ENCODE data around the gene ZFY. TPM values are rescaled to one million over a fixed set of nuclear protein-coding genes. Genes with fewer than 3 reads are reported as not detected.

ZFY gene
- polyA plus RNA-seq, 1 donor (not counting 4 experiments of a cell fraction or from before 2014, with no cell fraction given), result not detected

DNA sequence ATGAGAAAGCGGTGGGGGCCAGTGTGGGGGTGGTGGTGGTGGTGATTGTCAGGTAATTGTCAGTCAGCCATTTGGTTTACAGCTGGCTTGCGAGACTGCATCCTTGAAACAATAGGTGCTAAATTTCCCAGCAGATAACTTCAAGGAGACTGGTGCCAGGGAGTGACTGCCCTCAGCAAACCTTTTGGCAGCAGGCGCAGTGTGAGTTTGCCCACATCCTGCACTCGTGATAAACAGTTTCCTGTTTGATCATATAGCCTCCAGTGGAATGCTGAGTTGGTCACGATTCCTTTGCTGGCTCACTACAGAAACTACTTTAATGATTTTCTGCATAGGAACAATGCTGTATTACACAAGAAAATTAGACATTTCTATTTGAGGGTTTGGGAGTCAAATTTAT, 47.8 kb upstream of the ZFY start:
- Histone ChIP-seq H4K20me1 (ENCODE audit: control insufficient read depth, extremely low read depth, insufficient read depth, low read length) (no peaks in the 10 kb centered on the region), H3K27ac (ENCODE audit: control insufficient read depth, insufficient read depth, low read length) (no peak overlapping the region), H2AFZ (ENCODE audit: control insufficient read depth, low read length) (no peak overlapping the region), H3K9me3 (ENCODE audit: control insufficient read depth, low read depth, low read length) (no peaks in the 10 kb centered on the region), H3K4me3 (ENCODE audit: control insufficient read depth in 2 of 3, extremely low read depth in 1 of 3, insufficient read depth in 2 of 3, low read depth in 1 of 3, low read length in 3 of 3) (no peak overlapping the region), H3K4me1 (ENCODE audit: control insufficient read depth, extremely low read depth, insufficient read depth, low read length) (no peaks in the 10 kb centered on the region), H3K9me1 (ENCODE audit: control insufficient read depth, extremely low read depth, insufficient read depth, low read length) (no peaks in the 10 kb centered on the region), H3K4me2 (ENCODE audit: control insufficient read depth, extremely low read depth, insufficient read depth, low read depth, low read length) (no peak overlapping the region), H3K36me3 (ENCODE audit: control insufficient read depth in 2 of 2, extremely low read depth in 1 of 2, insufficient read depth in 2 of 2, low read length in 2 of 2) (no peaks in the 10 kb centered on the region), H3K27me3 (ENCODE audit: control insufficient read depth, extremely low read depth, insufficient read depth, low read length) (no peaks in the 10 kb centered on the region), H3K9ac (ENCODE audit: control insufficient read depth, extremely low read depth, insufficient read depth, low read length) (no peak overlapping the region), H3K79me2 (ENCODE audit: control insufficient read depth, insufficient read depth, low read length) (no peaks in the 10 kb centered on the region)
- dilution Hi-C loops (cut with MboI; ENCODE audit: extremely low pct_ligation_motif_present, low sequenced_read_pairs), result no loop called here
- TF ChIP-seq EZH2 (IDR thresholded peaks at IDR 0.05; ENCODE audit: low read length), result no peak
- TF ChIP-seq, protein P1, sequence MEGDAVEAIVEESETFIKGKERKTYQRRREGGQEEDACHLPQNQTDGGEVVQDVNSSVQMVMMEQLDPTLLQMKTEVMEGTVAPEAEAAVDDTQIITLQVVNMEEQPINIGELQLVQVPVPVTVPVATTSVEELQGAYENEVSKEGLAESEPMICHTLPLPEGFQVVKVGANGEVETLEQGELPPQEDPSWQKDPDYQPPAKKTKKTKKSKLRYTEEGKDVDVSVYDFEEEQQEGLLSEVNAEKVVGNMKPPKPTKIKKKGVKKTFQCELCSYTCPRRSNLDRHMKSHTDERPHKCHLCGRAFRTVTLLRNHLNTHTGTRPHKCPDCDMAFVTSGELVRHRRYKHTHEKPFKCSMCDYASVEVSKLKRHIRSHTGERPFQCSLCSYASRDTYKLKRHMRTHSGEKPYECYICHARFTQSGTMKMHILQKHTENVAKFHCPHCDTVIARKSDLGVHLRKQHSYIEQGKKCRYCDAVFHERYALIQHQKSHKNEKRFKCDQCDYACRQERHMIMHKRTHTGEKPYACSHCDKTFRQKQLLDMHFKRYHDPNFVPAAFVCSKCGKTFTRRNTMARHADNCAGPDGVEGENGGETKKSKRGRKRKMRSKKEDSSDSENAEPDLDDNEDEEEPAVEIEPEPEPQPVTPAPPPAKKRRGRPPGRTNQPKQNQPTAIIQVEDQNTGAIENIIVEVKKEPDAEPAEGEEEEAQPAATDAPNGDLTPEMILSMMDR (optimal IDR thresholded peaks at IDR 0.05 in 1 of 3, IDR thresholded peaks at IDR 0.05 in 1 of 3, conservative IDR thresholded peaks at IDR 0.05 in 1 of 3; ENCODE audit: extremely low read depth in 1 of 3, insufficient read depth in 2 of 3, low read length in 3 of 3), result no peak
- no peak for FAIRE-seq
- DNase-seq (ENCODE audit: low read depth, low spot score), result no peak

DNA sequence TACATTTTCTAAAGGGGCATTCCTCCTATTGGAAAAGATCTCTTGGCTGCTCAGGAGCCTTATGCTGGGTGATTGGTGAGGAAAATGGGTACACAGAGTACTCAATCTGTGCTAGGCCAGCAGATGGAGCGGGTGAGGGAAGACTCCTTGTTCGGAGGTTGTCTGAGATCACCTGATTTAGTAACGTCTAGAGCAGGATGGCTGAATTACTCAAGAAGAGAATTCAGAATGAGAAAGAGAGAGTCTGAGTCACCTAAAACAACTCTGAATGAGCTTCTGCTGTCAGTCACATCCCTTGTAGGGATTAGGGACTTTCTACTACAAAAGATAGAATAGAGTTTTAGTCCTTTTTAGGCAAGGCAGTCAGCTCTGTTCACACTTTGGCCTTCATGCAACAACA, 47.2 kb upstream of the ZFY start:
- Histone ChIP-seq H3K27ac (ENCODE audit: control insufficient read depth, insufficient read depth, low read length) (no peak overlapping the region), H2AFZ (ENCODE audit: control insufficient read depth, low read length) (no peak overlapping the region), H3K9me3 (ENCODE audit: control insufficient read depth, low read depth, low read length) (no peaks in the 10 kb centered on the region), H3K4me1 (ENCODE audit: control insufficient read depth, extremely low read depth, insufficient read depth, low read length) (no peaks in the 10 kb centered on the region), H3K4me2 (ENCODE audit: control insufficient read depth, extremely low read depth, insufficient read depth, low read depth, low read length) (no peak overlapping the region), H3K36me3 (ENCODE audit: control insufficient read depth in 2 of 2, extremely low read depth in 1 of 2, insufficient read depth in 2 of 2, low read length in 2 of 2) (no peaks in the 10 kb centered on the region), H4K20me1 (ENCODE audit: control insufficient read depth, extremely low read depth, insufficient read depth, low read length) (no peaks in the 10 kb centered on the region), H3K79me2 (ENCODE audit: control insufficient read depth, insufficient read depth, low read length) (no peaks in the 10 kb centered on the region), H3K4me3 (ENCODE audit: control insufficient read depth in 2 of 3, extremely low read depth in 1 of 3, insufficient read depth in 2 of 3, low read depth in 1 of 3, low read length in 3 of 3) (no peak overlapping the region), H3K27me3 (ENCODE audit: control insufficient read depth, extremely low read depth, insufficient read depth, low read length) (no peaks in the 10 kb centered on the region), H3K9ac (ENCODE audit: control insufficient read depth, extremely low read depth, insufficient read depth, low read length) (no peak overlapping the region), H3K9me1 (ENCODE audit: control insufficient read depth, extremely low read depth, insufficient read depth, low read length) (no peaks in the 10 kb centered on the region)
- dilution Hi-C loops (cut with MboI; ENCODE audit: extremely low pct_ligation_motif_present, low sequenced_read_pairs), result no loop called here
- DNase-seq (ENCODE audit: low read depth, low spot score), result no peak
- no peak for FAIRE-seq
- no peak for TF ChIP-seq EZH2 (IDR thresholded peaks at IDR 0.05; ENCODE audit: low read length)
- TF ChIP-seq, protein P1 (optimal IDR thresholded peaks at IDR 0.05 in 1 of 3, IDR thresholded peaks at IDR 0.05 in 1 of 3, conservative IDR thresholded peaks at IDR 0.05 in 1 of 3; ENCODE audit: extremely low read depth in 1 of 3, insufficient read depth in 2 of 3, low read length in 3 of 3), result no peak

All from keratinocyte (primary cell).